Endothelial cell of umbilical vein (primary cell): Measurements from ENCODE around the gene ARHGAP21. TPM values are rescaled to one million over a fixed set of nuclear protein-coding genes. Genes with fewer than 3 reads are reported as not detected.

Experiments used
- BruUV-seq: library from RNA; stranded (reverse); fragments of 400-500 nt; replicated peaks from 2 replicates; lab custom pipeline; 2021; lab: Mats Ljungman, UMichigan
- CTCF ChIA-PET: fragments of 300-600, 350-600 bp; sonication (Branson Sonifier 250); formaldehyde crosslinking; loops from one replicate; lab custom pipeline; 2021; ENCODE audit warnings: antibody characterized with exemption, inconsistent platforms; lab: Charles Lee
- POLR2A ChIA-PET: fragments of 300-600, 350-600 bp; sonication (Branson Sonifier 250); formaldehyde crosslinking; loops from one replicate; lab custom pipeline; 2021; ENCODE audit warnings: antibody characterized with exemption, inconsistent platforms; lab: Charles Lee
- DNase-seq: peaks from one replicate; pipeline ENCODE4 v3.0.0-alpha.2; 2011; ENCODE audit warnings: low read depth, low spot score
- FAIRE-seq: peaks from 2 replicates; lab custom pipeline; 2011; peaks lifted over from hg19 to GRCh38; lab: Jason Lieb, UNC
- H2AFZ ChIP-seq: 2 replicates; pipeline ENCODE4 v1.6.0; 2012; ENCODE audit warnings: low read depth, low read length, control low read depth, inconsistent platforms
- H3K27ac ChIP-seq: 2 replicates; pipeline ENCODE4 v1.5.1; 2011; ENCODE audit warnings: low read depth, mild to moderate bottlenecking, control low read depth, low read length, moderate library complexity; ENCODE audit not compliant: insufficient read depth
- H3K27me3 ChIP-seq, 2 experiments: 2 replicates each; pipeline versions ENCODE4 v1.6.0 to v1.6.1; 2011; ENCODE audit warnings: low read length in 2 of 2, mixed read lengths in 1 of 2; ENCODE audit not compliant: control insufficient read depth in 2 of 2, insufficient read depth in 2 of 2
- H3K36me3 ChIP-seq, 2 experiments: 2 replicates in 1 of 2; 3 replicates in 1 of 2; pipeline ENCODE4 v1.5.1; 2011; ENCODE audit warnings: low read length in 2 of 2, mild to moderate bottlenecking in 1 of 2, moderate library complexity in 1 of 2; ENCODE audit not compliant: control insufficient read depth in 2 of 2, insufficient read depth in 2 of 2; ENCODE audit errors: extremely low read depth in 1 of 2
- H3K4me1 ChIP-seq: 3 replicates; pipeline ENCODE4 v1.5.1; 2011; ENCODE audit warnings: mild to moderate bottlenecking, low read length; ENCODE audit not compliant: control insufficient read depth, insufficient read depth; ENCODE audit errors: extremely low read depth
- H3K4me2 ChIP-seq: 2 replicates; pipeline ENCODE4 v1.6.1; 2011; ENCODE audit warnings: low read length, control low read depth, mixed read lengths; ENCODE audit not compliant: insufficient read depth
- H3K4me3 ChIP-seq, 3 experiments: fragments of 200-600 bp in 1 of 3; sonication (generic), shearing (Covaris generic) in 1 of 3; replicated peaks in 1 of 3; 2 replicates each; pipeline ENCODE4 v1.5.1; 2011 to 2016; ENCODE audit warnings: control low read depth in 3 of 3, low read length in 3 of 3, mild to moderate bottlenecking in 2 of 3, inconsistent platforms in 1 of 3, low read depth in 1 of 3, moderate library complexity in 1 of 3; ENCODE audit not compliant: insufficient read depth in 1 of 3
- H3K79me2 ChIP-seq: 2 replicates; pipeline ENCODE4 v1.6.0; 2012; ENCODE audit warnings: low read length, inconsistent platforms; ENCODE audit not compliant: control insufficient read depth, insufficient read depth
- H3K9ac ChIP-seq: replicated peaks from 2 replicates; pipeline ENCODE3; 2011; ENCODE audit warnings: low read length, control low read depth; ENCODE audit not compliant: insufficient read depth; ENCODE audit errors: extremely low read depth
- H3K9me1 ChIP-seq: replicated peaks from 3 replicates; pipeline ENCODE4 v1.6.0; 2011; ENCODE audit warnings: mild to moderate bottlenecking, low read length; ENCODE audit not compliant: control insufficient read depth, insufficient read depth; ENCODE audit errors: extremely low read depth
- H3K9me3 ChIP-seq: replicated peaks from 2 replicates; pipeline ENCODE4 v1.5.1; 2012; ENCODE audit warnings: low read length, inconsistent platforms; ENCODE audit not compliant: control insufficient read depth, insufficient read depth
- H4K20me1 ChIP-seq: replicated peaks from 2 replicates; pipeline ENCODE3; 2011; ENCODE audit warnings: mild to moderate bottlenecking, low read length; ENCODE audit not compliant: control insufficient read depth, insufficient read depth; ENCODE audit errors: extremely low read depth
- CTCF ChIP-seq, 2 donors: IDR thresholded peaks; 1 replicate in 1 of 2; 2 replicates in 1 of 2; pipeline ENCODE4 v1.5.1; 2011; ENCODE audit warnings: low read length in 2 of 2, mild to moderate bottlenecking in 2 of 2, moderate library complexity in 2 of 2, control low read depth in 1 of 2, inconsistent platforms in 1 of 2, low read depth in 1 of 2; ENCODE audit not compliant: insufficient read depth in 1 of 2; ENCODE audit errors: extremely low read depth in 1 of 2
- FOS ChIP-seq: IDR thresholded peaks from 2 replicates; pipeline ENCODE4 v1.6.1; 2011; ENCODE audit warnings: mild to moderate bottlenecking, low read length, moderate library complexity, borderline replicate concordance; ENCODE audit not compliant: insufficient read depth
- GATA2 ChIP-seq: IDR thresholded peaks from 2 replicates; pipeline ENCODE4 v1.7.0; 2011; ENCODE audit warnings: low read depth, mild to moderate bottlenecking, moderate library complexity, mixed read lengths, low read length; ENCODE audit not compliant: insufficient read length, insufficient read depth
- JUN ChIP-seq: IDR thresholded peaks from 2 replicates; pipeline ENCODE4 v1.6.1; 2011; ENCODE audit warnings: borderline replicate concordance, low read depth; ENCODE audit not compliant: insufficient read length, insufficient read depth
- MYC ChIP-seq: IDR thresholded peaks from one replicate; pipeline ENCODE4 v1.6.1; 2011; ENCODE audit warnings: mild to moderate bottlenecking, low read depth, low read length
- POLR2A ChIP-seq: IDR thresholded peaks from 2 replicates; pipeline ENCODE4 v1.6.1; 2012; ENCODE audit warnings: low read depth, mild to moderate bottlenecking, control low read depth, low read length
- dilution Hi-C: fragments of 300-500 bp; cut with MboI; formaldehyde crosslinking; loops from one replicate; pipeline ENCODE4 v1.15.0; 2019; ENCODE audit warnings: low sequenced_read_pairs; ENCODE audit not compliant: extremely low pct_ligation_motif_present
- intact Hi-C: fragments of 100-400 bp; cut with micrococcal nuclease; formaldehyde crosslinking; loops from one replicate; pipeline ENCODE4 v1.10.0; 2022
- polyA plus RNA-seq, 4 experiments: library from polyadenylated mRNA; depleted of rRNA in 3 of 4; stranded (reverse) in 3 of 4; unstranded in 1 of 4; fragments of >200 nt; gene quantifications; 2 replicates each; pipeline versions ENCODE4 v1.2.1 to v1.2.3, GENCODE V29; 2011 to 2012; ENCODE audit warnings: missing spikeins in 1 of 4
- total RNA-seq: library from RNA; stranded (reverse); gene quantifications from 2 replicates; pipeline ENCODE4 v1.2.3, GENCODE V29; 2021
- TF ChIP-seq, protein P1 (sequence below): IDR thresholded peaks from 2 replicates; pipeline ENCODE4 v1.6.1; 2011; ENCODE audit not compliant: insufficient read depth, insufficient read length

The ARHGAP21 gene
- total and polyA plus RNA-seq, 2 donors (not counting 3 experiments of a cell fraction or from before 2014, with no cell fraction given), result 29.5 to 97.8 TPM

DNA sequence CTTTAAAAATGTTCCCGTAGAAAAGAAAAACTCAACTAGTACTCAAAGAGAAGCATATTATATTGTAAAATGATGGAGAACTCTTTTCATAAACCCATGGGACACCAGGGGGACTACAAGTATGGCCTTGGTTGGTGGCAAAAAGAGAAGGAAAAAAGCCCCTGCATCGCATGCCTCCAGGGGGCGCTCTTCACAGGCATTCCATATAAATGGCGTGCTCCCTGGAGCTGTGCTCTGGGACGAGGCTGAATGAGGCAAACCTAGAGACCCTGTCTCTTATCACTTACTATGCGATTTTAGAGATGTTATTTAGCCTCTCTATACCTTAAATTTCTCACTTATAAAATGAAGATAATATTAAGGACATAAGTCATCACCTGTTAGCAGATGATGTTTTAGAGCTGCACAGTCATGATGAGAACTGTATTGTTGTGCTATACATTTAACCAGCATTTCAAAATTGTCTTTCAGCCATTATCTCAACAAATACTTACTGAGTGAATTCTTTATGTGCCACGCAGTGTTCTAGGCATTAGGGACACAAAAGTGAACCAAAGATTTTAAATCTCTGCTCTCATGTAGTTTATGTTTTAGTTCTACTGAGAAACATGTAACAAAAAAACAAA lies 105.8 kb downstream of the ARHGAP21 start:
- dilution Hi-C loops, result no loop called here
- no peak for FAIRE-seq
- Histone ChIP-seq H3K4me3 (no peak overlapping the region), H3K4me1 (no peaks in the 10 kb centered on the region), H3K9me1 (peaks cover 2% of the 10 kb centered on the region), H3K79me2 (peaks cover 13% of the 10 kb centered on the region), H3K36me3 (peaks cover 3 to 6% of the 10 kb centered on the region in 2 experiments), H3K27ac (no peak overlapping the region), H3K4me2 (no peak overlapping the region), H2AFZ (no peak overlapping the region), H3K27me3 (no peaks in the 10 kb centered on the region), H4K20me1 (no peaks in the 10 kb centered on the region), H3K9me3 (no peaks in the 10 kb centered on the region), H3K9ac (no peak overlapping the region)
- ChIA-PET POLR2A (no interaction called here), CTCF (interaction anchor here (0.5 to 4.5 kb wide), 52 partner anchors 8 to 609 kb away, joined by 3 to 79 read pairs (median 4); no protein-coding TSS in a partner anchor)
- BruUV-seq, result no TSS peak
- TF ChIP-seq CTCF (IDR thresholded peaks at IDR 0.05; ENCODE audit: extremely low read depth in 1 of 2, insufficient read depth in 1 of 2, low read depth in 1 of 2, low read length in 2 of 2) (peak; percentile 82 to 87), GATA2 (no peak), POLR2A (no peak), JUN (no peak), MYC (no peak), FOS (no peak)
- TF ChIP-seq, protein P1, sequence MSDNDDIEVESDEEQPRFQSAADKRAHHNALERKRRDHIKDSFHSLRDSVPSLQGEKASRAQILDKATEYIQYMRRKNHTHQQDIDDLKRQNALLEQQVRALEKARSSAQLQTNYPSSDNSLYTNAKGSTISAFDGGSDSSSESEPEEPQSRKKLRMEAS, result no peak
- peak; percentile 59 for DNase-seq
- intact Hi-C loops, result loop anchor here (1.0 kb wide), 2 partner anchors 372 to 463 kb away; no protein-coding TSS in a partner anchor
